Measurements from ENCODE around the gene POLRMT.
"Not testable (repeated sequence)": the region's sequence is repeated elsewhere in the genome, so short reads cannot be mapped to it uniquely, and the experiment has no call there.

Gene POLRMT

GRCh38 chr19:610801-611480, 22.4 kb downstream of the POLRMT start:
- no peak overlapping the region for H3K4me3 ChIP-seq (ENCODE audit: low read length)
- peak; percentile 74 for DNase-seq (ENCODE audit: low read depth)
- no peak for TF ChIP-seq CTCF (conservative IDR thresholded peaks at IDR 0.05; ENCODE audit: low read length)

GRCh38 chr19:610071-610800, 23.1 kb downstream of the POLRMT start:
- no peak for DNase-seq (ENCODE audit: low read depth)
- TF ChIP-seq CTCF (conservative IDR thresholded peaks at IDR 0.05; ENCODE audit: low read length): no peak
- no peak overlapping the region for H3K4me3 ChIP-seq (ENCODE audit: low read length)

GRCh38 chr19:609004-609346, 24.4 kb downstream of the POLRMT start:
- no peak for TF ChIP-seq CTCF (conservative IDR thresholded peaks at IDR 0.05; ENCODE audit: low read length)
- no peak overlapping the region for H3K4me3 ChIP-seq (ENCODE audit: low read length)
- no peak for DNase-seq (ENCODE audit: low read depth)

- H3K4me3 ChIP-seq (ENCODE audit: low read length): no peak overlapping the region
- no peak for TF ChIP-seq CTCF (conservative IDR thresholded peaks at IDR 0.05; ENCODE audit: low read length)
- no peak for DNase-seq (ENCODE audit: low read depth)
Measured at GRCh38 chr19:608155-609003, 25.0 kb downstream of the POLRMT start.

- no peak for DNase-seq (ENCODE audit: low read depth)
- H3K4me3 ChIP-seq (ENCODE audit: low read length): no peak overlapping the region
- TF ChIP-seq CTCF (conservative IDR thresholded peaks at IDR 0.05; ENCODE audit: low read length): no peak
Measured at GRCh38 chr19:607301-608154, 25.8 kb downstream of the POLRMT start.

- not testable (repeated sequence) for DNase-seq (ENCODE audit: low read depth); H3K4me3 ChIP-seq (ENCODE audit: low read length)
Measured at GRCh38 chr19:605061-605971, 28.0 kb downstream of the POLRMT start.

Data from AG10803 (cell line).